ENCODE data around the gene HSPB1.

The HSPB1 gene

GRCh38 chr7:76340617-76341131 is 38.2 kb downstream of the HSPB1 start:
- DNase-seq (ENCODE audit: insufficient read length, low spot score): no peak
- FAIRE-seq: no peak
- TF ChIP-seq POLR2AphosphoS5 (IDR thresholded peaks at IDR 0.05; ENCODE audit: low read depth, low read length) (no peak), SPI1 (IDR thresholded peaks at IDR 0.05; ENCODE audit: low read depth, low read length) (no peak), PAX5 (IDR thresholded peaks at IDR 0.05; ENCODE audit: insufficient read depth, low read length, severe bottlenecking) (no peak), POLR2A (IDR thresholded peaks at IDR 0.05; ENCODE audit: low read depth, low read length) (no peak), POU2F2 (IDR thresholded peaks at IDR 0.05; ENCODE audit: low read depth, low read length) (no peak), TAF1 (IDR thresholded peaks at IDR 0.05; ENCODE audit: low read depth, low read length) (no peak)

GRCh38 chr7:76342222-76342621 is 39.7 kb downstream of the HSPB1 start:
- no peak for FAIRE-seq

GRCh38 chr7:76343294-76343930 is 40.9 kb downstream of the HSPB1 start:
- FAIRE-seq (no peak), DNase-seq (ENCODE audit: insufficient read length, low spot score) (no peak)
- no peak for TF ChIP-seq PAX5 (IDR thresholded peaks at IDR 0.05; ENCODE audit: insufficient read depth, low read length, severe bottlenecking)
- TF ChIP-seq SPI1 (IDR thresholded peaks at IDR 0.05; ENCODE audit: low read depth, low read length): no peak
- TF ChIP-seq POLR2A (IDR thresholded peaks at IDR 0.05; ENCODE audit: low read depth, low read length): no peak; the same call in none of the 2 replicates
- TF ChIP-seq TAF1 (IDR thresholded peaks at IDR 0.05; ENCODE audit: low read depth, low read length): no peak
- no peak for TF ChIP-seq POU2F2 (IDR thresholded peaks at IDR 0.05; ENCODE audit: low read depth, low read length)
- no peak for TF ChIP-seq POLR2AphosphoS5 (IDR thresholded peaks at IDR 0.05; ENCODE audit: low read depth, low read length)

More at GRCh38 chr7:76342222-76342621, 39.7 kb downstream of the HSPB1 start:
- no peak for DNase-seq (ENCODE audit: insufficient read length, low spot score)
- TF ChIP-seq POU2F2 (IDR thresholded peaks at IDR 0.05; ENCODE audit: low read depth, low read length) (no peak), SPI1 (IDR thresholded peaks at IDR 0.05; ENCODE audit: low read depth, low read length) (no peak), POLR2A (IDR thresholded peaks at IDR 0.05; ENCODE audit: low read depth, low read length) (no peak), POLR2AphosphoS5 (IDR thresholded peaks at IDR 0.05; ENCODE audit: low read depth, low read length) (no peak; the same call in 1 of the 2 replicates), TAF1 (IDR thresholded peaks at IDR 0.05; ENCODE audit: low read depth, low read length) (no peak), PAX5 (IDR thresholded peaks at IDR 0.05; ENCODE audit: insufficient read depth, low read length, severe bottlenecking) (no peak)

GRCh38 chr7:76343931-76344321 is 41.5 kb downstream of the HSPB1 start:
- TF ChIP-seq POLR2AphosphoS5 (IDR thresholded peaks at IDR 0.05; ENCODE audit: low read depth, low read length) (no peak; the same call in 1 of the 2 replicates), PAX5 (IDR thresholded peaks at IDR 0.05; ENCODE audit: insufficient read depth, low read length, severe bottlenecking) (no peak), SPI1 (IDR thresholded peaks at IDR 0.05; ENCODE audit: low read depth, low read length) (no peak), POU2F2 (IDR thresholded peaks at IDR 0.05; ENCODE audit: low read depth, low read length) (no peak), POLR2A (IDR thresholded peaks at IDR 0.05; ENCODE audit: low read depth, low read length) (no peak; the same call in 1 of the 2 replicates), TAF1 (IDR thresholded peaks at IDR 0.05; ENCODE audit: low read depth, low read length) (no peak)
- FAIRE-seq: no peak
- no peak for DNase-seq (ENCODE audit: insufficient read length, low spot score)

GRCh38 chr7:76346097-76346496 is 43.6 kb downstream of the HSPB1 start:
- TF ChIP-seq POU2F2 (IDR thresholded peaks at IDR 0.05; ENCODE audit: low read depth, low read length) (no peak), PAX5 (IDR thresholded peaks at IDR 0.05; ENCODE audit: insufficient read depth, low read length, severe bottlenecking) (no peak), POLR2AphosphoS5 (IDR thresholded peaks at IDR 0.05; ENCODE audit: low read depth, low read length) (no peak; the same call in 1 of the 2 replicates), SPI1 (IDR thresholded peaks at IDR 0.05; ENCODE audit: low read depth, low read length) (no peak), POLR2A (IDR thresholded peaks at IDR 0.05; ENCODE audit: low read depth, low read length) (peak; percentile 40; the same call in 1 of the 2 replicates), TAF1 (IDR thresholded peaks at IDR 0.05; ENCODE audit: low read depth, low read length) (no peak)
- no peak for DNase-seq (ENCODE audit: insufficient read length, low spot score)
- FAIRE-seq: no peak

GRCh38 chr7:76346778-76347177 is 44.3 kb downstream of the HSPB1 start:
- FAIRE-seq (no peak), DNase-seq (ENCODE audit: insufficient read length, low spot score) (no peak)
- 0 out of 2 replicates have a peak, but pooled peaks have one; percentile 19 for TF ChIP-seq POLR2A (IDR thresholded peaks at IDR 0.05; ENCODE audit: low read depth, low read length)
- TF ChIP-seq SPI1 (IDR thresholded peaks at IDR 0.05; ENCODE audit: low read depth, low read length): no peak

GRCh38 chr7:76347710-76348109 is 45.2 kb downstream of the HSPB1 start:
- no peak for FAIRE-seq

GRCh38 chr7:76349313-76349885 is 46.9 kb downstream of the HSPB1 start:
- FAIRE-seq: no peak
- DNase-seq (ENCODE audit: insufficient read length, low spot score): no peak
- TF ChIP-seq TAF1 (IDR thresholded peaks at IDR 0.05; ENCODE audit: low read depth, low read length): no peak
- no peak for TF ChIP-seq POLR2A (IDR thresholded peaks at IDR 0.05; ENCODE audit: low read depth, low read length)
- TF ChIP-seq POLR2AphosphoS5 (IDR thresholded peaks at IDR 0.05; ENCODE audit: low read depth, low read length): no peak
- TF ChIP-seq PAX5 (IDR thresholded peaks at IDR 0.05; ENCODE audit: insufficient read depth, low read length, severe bottlenecking): no peak
- TF ChIP-seq SPI1 (IDR thresholded peaks at IDR 0.05; ENCODE audit: low read depth, low read length): no peak
- TF ChIP-seq POU2F2 (IDR thresholded peaks at IDR 0.05; ENCODE audit: low read depth, low read length): no peak

More at GRCh38 chr7:76347710-76348109, 45.2 kb downstream of the HSPB1 start:
- DNase-seq (ENCODE audit: insufficient read length, low spot score): no peak
- TF ChIP-seq POLR2AphosphoS5 (IDR thresholded peaks at IDR 0.05; ENCODE audit: low read depth, low read length): no peak
- no peak for TF ChIP-seq TAF1 (IDR thresholded peaks at IDR 0.05; ENCODE audit: low read depth, low read length)
- TF ChIP-seq PAX5 (IDR thresholded peaks at IDR 0.05; ENCODE audit: insufficient read depth, low read length, severe bottlenecking): no peak
- no peak for TF ChIP-seq SPI1 (IDR thresholded peaks at IDR 0.05; ENCODE audit: low read depth, low read length)
- no peak for TF ChIP-seq POLR2A (IDR thresholded peaks at IDR 0.05; ENCODE audit: low read depth, low read length)
- no peak for TF ChIP-seq POU2F2 (IDR thresholded peaks at IDR 0.05; ENCODE audit: low read depth, low read length)

GRCh38 chr7:76351372-76351771 is 48.9 kb downstream of the HSPB1 start:
- TF ChIP-seq POLR2A (IDR thresholded peaks at IDR 0.05; ENCODE audit: low read depth, low read length): no peak; the same call in 1 of the 2 replicates
- TF ChIP-seq POLR2AphosphoS5 (IDR thresholded peaks at IDR 0.05; ENCODE audit: low read depth, low read length): no peak; the same call in none of the 2 replicates
- TF ChIP-seq TAF1 (IDR thresholded peaks at IDR 0.05; ENCODE audit: low read depth, low read length): no peak
- no peak for TF ChIP-seq PAX5 (IDR thresholded peaks at IDR 0.05; ENCODE audit: insufficient read depth, low read length, severe bottlenecking)
- no peak for TF ChIP-seq POU2F2 (IDR thresholded peaks at IDR 0.05; ENCODE audit: low read depth, low read length)
- no peak for TF ChIP-seq SPI1 (IDR thresholded peaks at IDR 0.05; ENCODE audit: low read depth, low read length)
- FAIRE-seq: no peak
- no peak for DNase-seq (ENCODE audit: insufficient read length, low spot score)

All from GM12891 (cell line).